GM12874 (cell line): Measurements from ENCODE around the gene IQGAP1.
A peak's percentile ranks its signal among the peaks of the same experiment; 100 is the strongest.

ENCODE experiments used
- TF ChIP-seq, protein P1 (sequence below): IDR thresholded peaks from 2 replicates; pipeline ENCODE4 v1.5.1; 2011; ENCODE audit warnings: low read depth, mild to moderate bottlenecking, control low read depth, low read length, moderate library complexity; ENCODE audit not compliant: insufficient read depth

Gene IQGAP1

DNA sequence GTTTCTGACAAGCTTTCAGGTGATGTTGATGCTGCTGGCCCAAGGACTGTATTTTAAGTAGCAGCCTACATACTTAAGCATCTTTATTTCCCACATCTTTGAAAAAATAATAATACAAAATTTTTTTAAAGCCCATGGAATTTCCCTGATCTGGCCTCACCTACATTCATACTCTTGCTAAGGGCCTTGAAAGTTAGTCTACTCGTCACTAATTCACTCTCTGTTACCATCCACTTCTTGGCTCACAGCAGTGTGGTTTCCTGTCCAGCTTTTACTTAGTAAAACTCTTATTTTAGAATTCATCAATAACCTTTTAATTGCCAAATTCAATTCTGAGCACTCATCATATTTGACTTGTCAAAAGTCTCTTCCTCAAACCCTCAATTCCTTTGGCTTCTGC is 82.4 kb downstream of the IQGAP1 start:
- TF ChIP-seq, protein P1, sequence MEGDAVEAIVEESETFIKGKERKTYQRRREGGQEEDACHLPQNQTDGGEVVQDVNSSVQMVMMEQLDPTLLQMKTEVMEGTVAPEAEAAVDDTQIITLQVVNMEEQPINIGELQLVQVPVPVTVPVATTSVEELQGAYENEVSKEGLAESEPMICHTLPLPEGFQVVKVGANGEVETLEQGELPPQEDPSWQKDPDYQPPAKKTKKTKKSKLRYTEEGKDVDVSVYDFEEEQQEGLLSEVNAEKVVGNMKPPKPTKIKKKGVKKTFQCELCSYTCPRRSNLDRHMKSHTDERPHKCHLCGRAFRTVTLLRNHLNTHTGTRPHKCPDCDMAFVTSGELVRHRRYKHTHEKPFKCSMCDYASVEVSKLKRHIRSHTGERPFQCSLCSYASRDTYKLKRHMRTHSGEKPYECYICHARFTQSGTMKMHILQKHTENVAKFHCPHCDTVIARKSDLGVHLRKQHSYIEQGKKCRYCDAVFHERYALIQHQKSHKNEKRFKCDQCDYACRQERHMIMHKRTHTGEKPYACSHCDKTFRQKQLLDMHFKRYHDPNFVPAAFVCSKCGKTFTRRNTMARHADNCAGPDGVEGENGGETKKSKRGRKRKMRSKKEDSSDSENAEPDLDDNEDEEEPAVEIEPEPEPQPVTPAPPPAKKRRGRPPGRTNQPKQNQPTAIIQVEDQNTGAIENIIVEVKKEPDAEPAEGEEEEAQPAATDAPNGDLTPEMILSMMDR: no peak

DNA sequence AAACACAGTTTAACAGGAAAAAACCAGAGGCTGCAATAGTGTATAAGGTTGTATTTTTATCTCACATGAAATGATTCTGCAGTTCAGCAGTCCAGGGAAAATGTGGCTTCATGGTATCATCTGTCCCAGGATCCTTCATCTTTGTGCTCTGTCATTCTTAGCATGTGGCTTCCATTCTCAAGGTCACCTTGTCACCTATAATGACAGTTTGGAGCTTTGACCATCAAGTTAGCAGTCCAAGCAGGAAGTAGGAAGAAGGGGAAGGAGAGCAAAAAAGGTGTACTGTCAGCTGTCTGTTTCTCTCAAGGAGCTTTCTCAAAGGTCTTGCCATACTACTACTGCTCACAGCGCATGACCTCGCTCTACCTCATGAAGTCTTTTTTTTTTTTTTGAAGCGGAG is 83.1 kb downstream of the IQGAP1 start:
- TF ChIP-seq, protein P1: no peak

DNA sequence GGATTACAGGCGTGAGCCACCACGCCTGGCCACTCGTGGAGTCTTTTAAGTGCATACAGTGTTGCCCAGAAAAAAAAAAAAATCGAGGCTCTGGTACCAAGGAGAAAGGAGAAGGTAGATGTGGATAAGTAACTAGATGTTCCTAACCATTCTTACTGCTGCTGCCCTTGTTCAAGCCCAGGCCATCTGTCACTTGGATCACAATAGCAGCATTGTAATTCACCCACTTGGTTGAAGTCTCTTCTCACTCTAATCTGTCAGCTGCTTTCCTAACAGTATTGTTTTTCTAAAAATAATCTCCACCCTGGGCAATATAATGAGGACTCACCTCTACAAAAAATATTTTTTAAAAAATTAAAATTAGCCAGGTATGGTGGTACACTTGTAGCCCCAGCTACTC is 83.7 kb downstream of the IQGAP1 start:
- TF ChIP-seq, protein P1: no peak

DNA sequence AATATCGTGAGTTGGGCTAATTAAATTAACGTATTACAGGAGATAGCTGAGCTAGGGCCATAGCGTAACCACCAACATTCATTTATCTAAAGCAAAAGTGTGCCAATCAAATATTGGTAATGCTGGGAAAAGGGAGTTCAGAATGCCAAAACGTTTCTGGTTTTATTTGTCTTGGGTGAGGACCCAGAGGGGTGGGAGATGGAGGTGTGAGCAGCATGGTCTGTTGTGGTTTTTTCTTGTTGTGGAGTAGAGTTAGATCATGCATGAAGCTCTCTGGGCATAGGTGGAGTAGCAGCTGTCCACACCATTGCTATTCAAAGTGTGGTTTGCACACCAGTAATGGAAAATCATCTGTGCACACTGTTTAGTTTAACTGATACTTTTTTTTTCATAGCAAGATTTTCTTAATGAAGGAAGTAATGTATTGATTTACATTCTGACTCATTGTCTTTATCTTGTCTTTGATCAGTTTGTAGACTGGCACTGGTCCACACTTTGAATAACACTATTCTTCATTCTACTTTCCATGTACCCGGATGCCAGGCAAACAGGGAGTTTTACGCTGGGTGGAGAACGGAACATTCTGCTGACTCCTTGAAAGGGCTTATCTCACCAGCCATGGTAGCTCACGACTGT is 90.9 kb downstream of the IQGAP1 start:
- TF ChIP-seq, protein P1: no peak

DNA sequence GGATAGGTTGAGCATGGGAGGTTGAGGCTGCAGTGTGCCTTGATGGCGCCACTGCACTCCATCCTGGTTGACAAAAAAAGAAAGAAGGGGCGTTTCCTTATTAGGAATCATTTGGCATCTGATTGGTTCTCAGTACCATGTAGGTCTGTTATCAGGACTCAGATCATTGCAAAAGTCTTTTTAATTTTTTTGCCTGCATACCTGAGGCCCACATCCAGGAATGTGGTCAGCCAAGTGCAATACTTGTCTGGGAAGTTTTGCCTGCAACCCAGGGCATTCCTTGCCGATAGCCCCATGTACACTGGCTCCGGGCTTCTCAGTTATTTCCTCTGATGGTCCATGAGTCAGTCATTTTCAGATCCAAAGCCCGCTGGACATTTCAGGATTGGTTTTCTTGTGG is 91.6 kb downstream of the IQGAP1 start:
- TF ChIP-seq, protein P1: no peak

DNA sequence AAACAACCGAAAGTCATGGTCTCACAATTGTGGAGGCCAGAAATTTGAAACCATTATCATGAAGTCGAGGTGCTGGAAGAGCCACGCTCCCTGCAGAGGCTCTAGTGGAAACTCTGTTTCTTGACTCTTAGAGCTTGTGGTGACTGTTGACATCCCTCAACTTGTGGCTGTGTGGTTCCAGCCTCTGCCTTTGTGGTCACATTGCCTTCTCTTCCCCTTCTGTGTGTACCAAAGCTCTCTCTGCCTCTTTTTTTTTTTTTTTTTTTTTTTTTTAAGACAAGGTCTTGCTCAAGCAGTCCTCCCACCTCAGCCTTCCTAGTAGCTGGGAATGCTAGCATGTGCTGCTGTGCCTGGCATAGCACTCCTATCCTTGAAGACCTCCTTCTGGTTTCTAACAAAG is 93.0 kb downstream of the IQGAP1 start:
- TF ChIP-seq, protein P1: no peak

DNA sequence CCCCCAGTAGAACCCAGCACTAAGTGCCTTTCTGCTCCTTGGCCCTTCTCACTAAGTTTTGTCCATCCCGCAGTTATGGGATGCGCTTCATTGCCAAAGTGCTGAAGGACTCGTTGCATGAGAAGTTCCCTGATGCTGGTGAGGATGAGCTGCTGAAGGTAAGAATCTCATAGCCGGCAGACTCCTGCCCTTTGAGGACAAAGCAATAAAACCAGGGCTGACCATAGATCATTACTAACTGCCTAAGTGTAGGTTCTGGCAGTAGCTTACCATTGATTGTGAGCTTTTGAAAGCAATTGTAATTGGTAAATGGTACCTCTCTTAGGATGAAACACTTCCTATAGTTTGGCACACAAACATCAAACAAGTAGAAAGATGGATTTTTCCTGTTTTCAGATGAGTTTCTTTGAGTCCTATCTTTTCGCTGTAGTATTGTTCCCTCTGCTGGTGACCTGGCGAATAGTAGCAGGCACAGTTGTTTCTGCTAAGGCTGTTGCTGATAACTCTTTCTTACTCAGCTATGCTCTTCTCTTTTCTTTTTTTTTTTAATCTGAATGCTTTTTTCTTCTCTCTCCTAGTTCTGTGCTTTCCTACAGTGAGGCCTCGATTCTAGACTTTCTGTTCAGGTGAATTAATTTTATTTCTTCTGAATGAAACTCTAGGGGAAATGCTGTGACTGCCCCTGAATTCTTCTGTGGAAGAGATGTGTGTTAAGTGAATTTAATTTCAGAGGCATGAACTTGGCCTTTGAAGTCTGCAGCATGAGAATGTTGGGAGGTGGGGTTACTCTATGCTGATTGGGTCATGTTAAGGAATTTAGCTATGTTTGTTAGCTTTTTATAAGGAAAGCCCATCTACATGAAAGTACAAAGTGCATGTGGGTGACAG is 94.3 kb downstream of the IQGAP1 start:
- TF ChIP-seq, protein P1: peak; percentile 65
